Fibroblast of mammary gland (primary cell): ENCODE measurements around the gene ITPKC.

ENCODE experiments used
- DNase-seq: peaks from one replicate; pipeline ENCODE4 v3.0.0-alpha.2; 2010; ENCODE audit warnings: low read depth
- H3K4me3 ChIP-seq: 2 replicates; pipeline ENCODE4 v1.5.1; 2011; ENCODE audit warnings: low read depth, mild to moderate bottlenecking, low read length, moderate library complexity; ENCODE audit not compliant: control insufficient read depth
- CTCF ChIP-seq: conservative IDR thresholded peaks from 2 replicates; pipeline ENCODE4 v1.5.1; 2011; ENCODE audit warnings: low read depth, low read length, inconsistent platforms; ENCODE audit not compliant: control insufficient read depth, insufficient read depth

ITPKC gene

GRCh38 chr19:40716482-40717324 lies at the start of gene ITPKC, which contains the start of gene COQ8B:
ITPKC (plus strand) TSS chr19:40717112; CDS start chr19:40717136, 24 bp downstream.
COQ8B (minus strand) TSS chr19:40716886; CDS start chr19:40714632, 2,254 bp downstream.
- H3K4me3 ChIP-seq, result peak within 1 kb of the TSS; percentile 91
- peak; percentile 95 for DNase-seq
- no peak for TF ChIP-seq CTCF

- DNase-seq, result no peak
- H3K4me3 ChIP-seq, result no peak overlapping the region
- no peak for TF ChIP-seq CTCF
Observed at GRCh38 chr19:40667602-40668001, 49.3 kb upstream of the ITPKC start.

- TF ChIP-seq CTCF, result no peak
- no peak overlapping the region for H3K4me3 ChIP-seq
- DNase-seq, result no peak
Observed at GRCh38 chr19:40668991-40669614, 47.8 kb upstream of the ITPKC start.

- no peak for DNase-seq
- H3K4me3 ChIP-seq, result no peak overlapping the region
- no peak for TF ChIP-seq CTCF
Observed at GRCh38 chr19:40671404-40671803, 45.5 kb upstream of the ITPKC start.

GRCh38 chr19:40672038-40672437 lies 44.9 kb upstream of the ITPKC start:
- no peak overlapping the region for H3K4me3 ChIP-seq
- no peak for DNase-seq
- TF ChIP-seq CTCF, result no peak

GRCh38 chr19:40672573-40673299 lies 44.2 kb upstream of the ITPKC start:
- no peak for DNase-seq
- TF ChIP-seq CTCF, result no peak
- H3K4me3 ChIP-seq, result no peak overlapping the region
